MM.1S (cell line): ENCODE results near the gene ATP5ME.

ENCODE experiments used
- DNase-seq: peaks from one replicate; pipeline ENCODE4 v3.0.0-alpha.2; 2015
- H2AFZ ChIP-seq: fragments of 300-600 bp; sonication (generic); 2 replicates; pipeline ENCODE4 v1.6.0; 2016; ENCODE audit warnings: antibody characterized with exemption, low read length
- H3F3A ChIP-seq: fragments of 300-600 bp; sonication (generic); 2 replicates; pipeline ENCODE4 v1.6.1; 2016; ENCODE audit warnings: mild to moderate bottlenecking, antibody characterized with exemption, low read length, moderate library complexity, mixed read lengths; ENCODE audit not compliant: insufficient read depth
- H3K27ac ChIP-seq: fragments of 300-600 bp; sonication (generic); 2 replicates; pipeline ENCODE4 v1.5.1; 2016; ENCODE audit warnings: mild to moderate bottlenecking, low read length
- H3K27me3 ChIP-seq: fragments of 300-600 bp; sonication (generic); replicated peaks from 2 replicates; pipeline ENCODE4 v1.6.0; 2016; ENCODE audit warnings: low read length; ENCODE audit not compliant: insufficient read depth
- H3K36me3 ChIP-seq: fragments of 300-600 bp; sonication (generic); replicated peaks from 2 replicates; pipeline ENCODE4 v1.6.1; 2016; ENCODE audit warnings: mild to moderate bottlenecking, low read length, mixed read lengths; ENCODE audit not compliant: insufficient read depth
- H3K4me1 ChIP-seq: fragments of 300-600 bp; sonication (generic); 2 replicates; pipeline ENCODE4 v1.6.1; 2016; ENCODE audit warnings: low read length, mixed read lengths
- H3K4me2 ChIP-seq: fragments of 300-600 bp; sonication (generic); 2 replicates; pipeline ENCODE4 v1.6.0; 2016; ENCODE audit warnings: low read depth, low read length
- H3K4me3 ChIP-seq: fragments of 300-600 bp; sonication (generic); 2 replicates; pipeline ENCODE4 v1.5.1; 2016; ENCODE audit warnings: low read length, mixed read lengths
- H3K79me2 ChIP-seq: fragments of 300-600 bp; sonication (generic); 2 replicates; pipeline ENCODE4 v1.6.1; 2016; ENCODE audit warnings: mixed run types, low read length, mixed read lengths
- H3K9ac ChIP-seq: fragments of 300-600 bp; sonication (generic); 2 replicates; pipeline ENCODE4 v1.6.1; 2016; ENCODE audit warnings: low read length, mixed read lengths
- H3K9me2 ChIP-seq: fragments of 300-600 bp; sonication (generic); replicated peaks from 2 replicates; pipeline ENCODE4 v1.6.1; 2016; ENCODE audit warnings: mild to moderate bottlenecking, low read length, mixed read lengths; ENCODE audit not compliant: insufficient read depth
- H3K9me3 ChIP-seq: fragments of 300-600 bp; sonication (generic); replicated peaks from 2 replicates; pipeline ENCODE4 v1.6.1; 2016; ENCODE audit warnings: mild to moderate bottlenecking, low read length, mixed read lengths; ENCODE audit not compliant: insufficient read depth
- H4K20me1 ChIP-seq: fragments of 300-600 bp; sonication (generic); 2 replicates; pipeline ENCODE4 v1.6.1; 2016; ENCODE audit warnings: mild to moderate bottlenecking, low read length, moderate library complexity, mixed read lengths; ENCODE audit not compliant: insufficient read depth
- CTCF ChIP-seq: fragments of 300-600 bp; sonication (generic); IDR thresholded peaks from 2 replicates; pipeline ENCODE4 v1.5.1; 2016; ENCODE audit warnings: antibody characterized with exemption, low read length, mixed read lengths
- EZH2 ChIP-seq: fragments of 300-600 bp; sonication (generic); optimal IDR thresholded peaks from 2 replicates; pipeline ENCODE3; 2017; ENCODE audit warnings: low read depth, mild to moderate bottlenecking, antibody characterized with exemption, low read length, mixed read lengths
- EZH2phosphoT487 ChIP-seq: fragments of 300-600 bp; sonication (generic); IDR thresholded peaks from 2 replicates; pipeline ENCODE4 v1.6.1; 2018; ENCODE audit warnings: antibody characterized with exemption, low read length

The ATP5ME gene

DNA sequence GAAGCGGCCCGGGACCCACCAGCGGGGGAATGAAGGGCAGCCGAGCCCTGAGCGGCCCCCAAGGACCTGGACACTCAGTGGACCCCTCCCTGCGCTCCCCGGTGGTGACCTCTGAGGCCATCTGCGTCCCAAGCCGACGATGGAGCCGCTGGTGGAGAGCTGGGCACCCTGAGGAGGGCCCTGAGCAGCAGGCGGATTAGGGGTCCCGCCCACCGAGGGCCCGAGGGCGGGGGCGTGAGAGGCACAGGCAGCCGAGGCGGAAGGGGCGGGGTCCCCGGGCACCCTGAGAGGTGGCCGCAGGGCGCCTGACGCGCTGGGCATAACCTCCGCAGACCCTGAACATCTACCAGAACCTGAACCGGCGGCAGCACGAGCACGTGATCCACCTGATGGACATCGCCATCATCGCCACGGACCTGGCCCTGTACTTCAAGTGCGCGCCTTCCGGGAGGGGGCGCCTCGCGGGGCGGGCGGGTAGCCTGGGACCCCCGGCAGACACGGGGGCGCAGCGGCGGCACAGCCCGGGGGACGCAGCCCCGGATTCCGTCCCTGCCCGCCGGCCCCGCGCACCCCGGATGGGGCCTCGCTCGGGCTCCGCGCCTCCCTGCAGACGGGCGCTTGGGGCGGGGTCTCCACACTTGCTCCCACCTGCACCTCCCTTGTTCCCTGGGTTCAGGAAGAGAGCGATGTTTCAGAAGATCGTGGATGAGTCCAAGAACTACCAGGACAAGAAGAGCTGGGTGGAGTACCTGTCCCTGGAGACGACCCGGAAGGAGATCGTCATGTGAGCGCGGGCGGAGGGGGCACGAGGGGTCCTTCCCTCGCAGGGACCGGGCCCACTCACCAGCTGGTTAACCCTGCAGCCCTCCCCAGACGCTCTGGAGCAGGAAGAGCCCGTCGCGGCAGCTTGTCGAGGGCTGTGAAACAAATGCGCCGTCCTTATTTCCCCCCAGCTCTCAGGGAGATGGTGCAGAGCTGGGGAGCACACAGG, 10.3 kb downstream of the ATP5ME start:
- H4K20me1 ChIP-seq = no peaks in the 10 kb centered on the region
- no peaks in the 10 kb centered on the region for H3K4me1 ChIP-seq
- no peak overlapping the region for H3K27ac ChIP-seq
- H3K9ac ChIP-seq = no peak overlapping the region
- no peaks in the 10 kb centered on the region for H3F3A ChIP-seq
- no peak for DNase-seq
- no peaks in the 10 kb centered on the region for H3K9me2 ChIP-seq
- no peaks in the 10 kb centered on the region for H3K79me2 ChIP-seq
- no peak overlapping the region for H3K4me2 ChIP-seq
- TF ChIP-seq EZH2 (no peak), CTCF (no peak), EZH2phosphoT487 (no peak)
- no peaks in the 10 kb centered on the region for H3K27me3 ChIP-seq
- H3K4me3 ChIP-seq = no peak overlapping the region
- no peaks in the 10 kb centered on the region for H3K36me3 ChIP-seq
- H2AFZ ChIP-seq = no peak overlapping the region
- no peaks in the 10 kb centered on the region for H3K9me3 ChIP-seq

DNA sequence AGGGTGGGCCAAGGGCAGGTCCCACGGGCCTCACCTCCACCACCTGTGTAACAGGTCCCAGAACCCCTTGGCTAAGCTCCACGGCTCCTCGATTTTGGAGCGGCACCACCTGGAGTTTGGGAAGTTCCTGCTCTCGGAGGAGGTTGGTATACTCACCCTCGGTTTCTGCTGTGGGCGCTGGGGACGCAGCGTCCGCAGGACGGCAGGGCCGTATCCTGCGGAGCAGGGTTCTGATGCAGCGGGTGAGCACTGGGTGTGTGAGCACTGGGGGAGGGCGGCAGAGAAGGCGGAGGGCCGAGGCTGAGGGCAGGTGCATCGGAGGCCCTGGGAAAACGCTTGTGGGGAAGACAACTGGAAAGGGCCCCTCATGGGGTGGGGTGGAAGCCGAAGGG, 11.0 kb downstream of the ATP5ME start:
- H3F3A ChIP-seq = no peaks in the 10 kb centered on the region
- DNase-seq = no peak
- no peak overlapping the region for H3K4me2 ChIP-seq
- no peaks in the 10 kb centered on the region for H3K36me3 ChIP-seq
- H3K9ac ChIP-seq = no peak overlapping the region
- H3K27ac ChIP-seq = no peak overlapping the region
- no peak for TF ChIP-seq EZH2phosphoT487
- no peak for TF ChIP-seq CTCF
- TF ChIP-seq EZH2 = no peak
- no peaks in the 10 kb centered on the region for H3K79me2 ChIP-seq
- no peaks in the 10 kb centered on the region for H3K9me3 ChIP-seq
- no peak overlapping the region for H2AFZ ChIP-seq
- no peak overlapping the region for H3K4me3 ChIP-seq
- H3K27me3 ChIP-seq = no peaks in the 10 kb centered on the region
- no peaks in the 10 kb centered on the region for H3K9me2 ChIP-seq
- H4K20me1 ChIP-seq = no peaks in the 10 kb centered on the region
- no peaks in the 10 kb centered on the region for H3K4me1 ChIP-seq

- Histone ChIP-seq H2AFZ (no peak overlapping the region), H3K27ac (no peak overlapping the region), H3K4me1 (no peaks in the 10 kb centered on the region)
Measured at GRCh38 chr4:661881-662761, 12.0 kb downstream of the ATP5ME start.

More at GRCh38 chr4:661881-662761, 12.0 kb downstream of the ATP5ME start:
- no peaks in the 10 kb centered on the region for H3K79me2 ChIP-seq
- no peaks in the 10 kb centered on the region for H3K9me2 ChIP-seq
- no peaks in the 10 kb centered on the region for H3K27me3 ChIP-seq
- no peaks in the 10 kb centered on the region for H4K20me1 ChIP-seq
- no peak overlapping the region for H3K4me2 ChIP-seq
- H3K9me3 ChIP-seq = no peaks in the 10 kb centered on the region
- no peak for DNase-seq
- H3F3A ChIP-seq = no peaks in the 10 kb centered on the region
- no peaks in the 10 kb centered on the region for H3K36me3 ChIP-seq
- TF ChIP-seq EZH2 (no peak), CTCF (no peak), EZH2phosphoT487 (no peak)
- H3K9ac ChIP-seq = no peak overlapping the region
- H3K4me3 ChIP-seq = no peak overlapping the region
